Superior temporal gyrus (tissue), 1 donor: ENCODE results near the gene ISG15.

Experiments used
- DNase-seq: peaks from one replicate; pipeline ENCODE4 v3.0.0-alpha.2; 2016; ENCODE audit errors: extremely low spot score

The ISG15 gene

DNA sequence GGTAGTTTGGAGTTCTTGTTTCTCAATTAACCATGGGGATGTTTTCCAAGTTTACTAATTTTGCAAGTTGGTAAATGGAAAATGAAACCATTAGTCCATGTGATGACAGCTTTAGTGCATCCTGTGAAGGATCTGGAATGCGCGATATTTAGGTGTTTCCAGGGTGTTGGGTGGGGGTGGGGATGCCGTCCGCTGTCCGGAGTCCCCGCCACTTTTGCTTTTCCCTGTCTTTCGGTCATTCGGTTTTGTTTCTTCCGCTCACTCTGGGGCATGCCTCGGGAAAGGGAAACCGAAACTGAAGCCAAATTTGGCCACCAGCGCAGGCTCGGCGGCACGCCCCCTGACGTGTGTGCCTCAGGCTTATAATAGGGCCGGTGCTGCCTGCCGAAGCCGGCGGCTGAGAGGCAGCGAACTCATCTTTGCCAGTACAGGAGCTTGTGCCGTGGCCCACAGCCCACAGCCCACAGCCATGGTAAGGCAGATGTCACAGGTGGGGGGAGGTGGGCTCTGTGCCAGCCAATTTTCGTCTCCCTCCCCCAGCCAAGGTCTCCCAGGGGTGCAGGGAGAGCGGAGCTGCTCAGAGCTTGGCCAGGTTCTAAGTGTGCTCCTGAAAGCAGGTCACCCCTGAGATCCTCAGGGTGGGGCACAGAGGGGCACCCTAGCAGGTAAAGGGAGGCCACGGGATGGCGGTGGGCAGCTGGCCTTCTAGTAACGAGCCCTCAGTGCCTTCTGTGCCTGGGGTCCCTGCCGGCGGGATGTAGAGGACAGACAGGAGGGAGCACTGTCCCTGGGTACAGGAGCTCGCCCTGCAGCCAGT, at the start of gene ISG15:
TSS of gene ISG15 (plus strand) at position 393 of the 817 bp plus-strand sequence. CDS start at position 470, 77 bp downstream.
- DNase-seq: peak; percentile 77

DNA sequence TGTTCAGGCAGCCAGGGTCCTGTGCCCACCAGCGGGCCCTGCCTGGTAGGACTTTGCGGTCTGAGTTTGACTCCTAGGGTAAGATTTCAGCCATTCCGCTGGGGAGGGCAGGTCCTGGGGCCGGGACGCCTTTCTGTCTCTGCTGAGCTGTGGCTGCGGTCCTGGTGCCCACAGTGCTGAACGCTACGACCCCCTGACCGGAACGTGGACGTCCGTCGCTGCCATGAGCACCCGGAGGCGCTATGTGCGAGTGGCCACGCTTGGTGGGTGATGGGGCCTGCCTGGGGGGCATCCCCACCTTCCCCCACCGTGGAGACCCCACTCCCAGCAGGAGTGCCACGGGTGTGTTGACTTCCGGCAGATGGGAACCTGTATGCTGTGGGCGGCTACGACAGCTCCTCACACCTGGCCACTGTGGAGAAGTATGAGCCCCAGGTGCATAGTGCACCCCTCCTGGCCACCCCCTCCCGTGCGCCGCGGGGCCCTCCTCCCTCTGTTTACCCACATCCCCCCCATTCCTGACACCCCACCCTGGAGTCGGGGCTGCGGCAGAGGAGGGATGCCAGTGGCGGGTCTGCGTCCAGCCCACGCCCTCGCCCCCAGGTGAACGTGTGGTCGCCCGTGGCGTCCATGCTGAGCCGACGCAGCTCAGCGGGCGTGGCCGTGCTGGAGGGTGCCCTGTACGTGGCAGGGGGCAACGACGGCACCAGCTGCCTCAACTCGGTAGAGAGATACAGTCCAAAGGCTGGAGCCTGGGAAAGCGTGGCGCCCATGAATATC, 49.4 kb upstream of the ISG15 start:
- no peak for DNase-seq

DNA sequence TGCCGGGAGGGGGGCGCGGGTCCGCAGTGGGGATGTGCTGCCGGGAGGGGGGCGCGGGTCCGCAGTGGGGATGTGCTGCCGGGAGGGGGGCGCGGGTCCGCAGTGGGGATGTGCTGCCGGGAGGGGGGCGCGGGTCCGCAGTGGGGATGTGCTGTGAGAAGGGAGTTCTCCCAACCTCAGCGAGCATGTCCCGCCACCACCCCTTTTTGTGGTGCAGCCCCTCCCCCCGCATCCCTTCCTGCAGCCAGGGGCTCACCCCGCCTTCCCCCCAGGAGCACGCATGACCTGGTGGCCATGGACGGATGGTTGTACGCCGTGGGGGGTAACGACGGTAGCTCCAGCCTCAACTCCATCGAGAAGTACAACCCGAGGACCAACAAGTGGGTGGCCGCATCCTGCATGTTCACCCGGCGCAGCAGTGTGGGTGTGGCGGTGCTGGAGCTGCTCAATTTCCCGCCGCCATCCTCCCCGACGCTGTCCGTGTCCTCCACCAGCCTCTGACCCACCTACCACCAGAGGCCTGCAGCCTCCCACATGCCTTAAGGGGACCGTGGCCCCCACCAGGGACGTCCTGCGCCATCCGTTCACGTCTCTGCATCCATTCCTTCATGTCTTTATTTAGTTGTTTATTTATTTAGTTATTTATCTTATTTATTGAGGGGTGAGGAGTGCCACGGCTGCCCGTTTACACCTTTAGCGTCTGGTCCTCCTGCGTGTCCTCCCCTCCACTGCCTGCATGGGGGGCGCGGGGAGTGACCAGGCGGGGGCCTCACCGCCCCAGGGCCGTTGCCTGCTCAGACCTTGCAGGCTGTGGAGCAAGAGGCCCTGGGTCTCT, 48.4 kb upstream of the ISG15 start:
- no peak for DNase-seq

DNA sequence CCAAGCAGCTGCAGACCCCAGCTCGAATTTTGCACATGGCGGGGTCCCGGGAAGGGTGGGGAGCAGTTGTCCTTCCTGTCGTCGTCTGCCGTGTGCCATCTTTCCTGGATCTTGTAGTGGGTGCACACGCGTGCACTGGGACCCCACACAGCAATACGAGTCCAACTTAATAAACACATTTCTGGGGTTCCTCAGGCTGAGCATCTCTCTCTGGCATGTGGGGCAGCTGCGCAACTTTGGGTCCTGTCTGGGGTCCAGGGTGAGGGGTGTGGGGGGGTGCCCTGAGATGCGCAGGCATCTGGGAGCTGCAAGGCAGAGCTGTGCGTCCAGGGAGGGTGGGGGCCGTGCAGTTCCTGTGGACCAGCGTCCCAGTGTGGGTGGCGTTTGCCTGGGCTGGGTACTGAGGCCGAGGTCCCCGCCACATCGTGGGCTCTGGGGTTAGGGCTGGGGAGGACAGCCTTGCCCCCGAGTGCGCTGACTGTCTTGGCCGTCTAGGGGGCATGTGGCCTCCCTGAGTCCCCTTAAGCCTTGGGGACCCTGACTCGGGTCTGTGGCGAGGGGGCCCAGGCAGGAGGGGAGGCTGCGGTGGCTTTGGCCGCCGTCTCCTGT, 47.7 kb upstream of the ISG15 start:
- DNase-seq: no peak

DNA sequence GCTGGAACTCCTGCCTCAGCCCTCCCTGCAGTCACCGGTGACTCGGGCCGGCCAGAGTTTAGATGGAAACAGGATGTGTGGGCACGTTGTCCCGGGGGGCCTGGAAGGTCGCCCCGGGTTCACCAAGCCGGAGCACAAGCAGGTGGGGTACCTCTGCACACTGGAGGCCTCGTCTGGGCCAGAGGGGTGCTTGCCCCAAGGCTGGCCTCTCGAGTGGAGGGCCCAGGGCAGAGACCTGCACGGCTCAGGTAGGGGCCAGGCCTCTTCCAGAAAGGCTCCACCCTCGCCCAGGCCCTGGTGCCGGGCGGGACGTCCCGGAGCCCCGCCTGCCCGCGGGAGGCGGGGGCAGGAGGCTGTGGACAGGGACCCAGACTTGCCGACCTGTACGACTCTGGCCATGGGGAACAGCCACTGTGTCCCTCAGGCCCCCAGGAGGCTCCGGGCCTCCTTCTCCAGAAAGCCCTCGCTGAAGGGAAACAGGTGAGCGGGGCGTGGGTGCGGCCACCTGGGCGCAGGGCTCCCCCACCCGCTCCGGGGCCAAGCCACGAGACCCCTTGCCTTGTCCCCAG, 47.1 kb upstream of the ISG15 start, which contains the start of gene PLEKHN1:
TSS of gene PLEKHN1 (plus strand) at position 348 of the 569 bp plus-strand sequence. CDS start at position 398, 50 bp downstream.
- DNase-seq: no peak

DNA sequence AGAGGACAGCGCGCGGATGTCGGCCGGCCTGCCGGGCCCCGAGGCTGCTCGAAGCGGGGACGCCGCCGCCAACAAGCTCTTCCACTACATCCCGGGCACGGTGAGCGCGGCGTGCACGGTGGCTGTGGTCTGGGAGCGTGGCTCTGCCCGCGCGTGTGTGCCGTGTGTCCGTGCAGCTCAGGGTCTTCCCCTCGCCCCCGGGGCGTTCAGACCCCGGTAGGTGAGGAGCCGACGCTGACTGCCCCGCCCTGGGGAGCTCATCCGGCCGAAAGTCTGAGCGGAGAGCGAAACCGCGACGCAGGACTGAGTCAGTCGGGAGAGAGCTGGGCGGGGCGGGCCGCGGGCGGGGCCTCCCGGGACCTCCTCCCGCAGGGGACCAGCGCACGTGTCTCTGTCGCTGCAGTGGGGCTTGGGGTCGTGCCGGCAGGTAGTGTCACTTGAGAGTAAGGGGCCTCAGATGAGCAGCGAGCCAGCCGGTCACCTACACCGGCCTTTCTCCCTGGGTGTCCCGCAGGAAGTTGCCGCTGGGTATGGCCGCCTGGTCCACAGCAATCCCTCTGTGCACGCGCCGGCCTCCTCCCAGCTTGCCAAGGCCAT, 46.5 kb upstream of the ISG15 start:
- DNase-seq: no peak

DNA sequence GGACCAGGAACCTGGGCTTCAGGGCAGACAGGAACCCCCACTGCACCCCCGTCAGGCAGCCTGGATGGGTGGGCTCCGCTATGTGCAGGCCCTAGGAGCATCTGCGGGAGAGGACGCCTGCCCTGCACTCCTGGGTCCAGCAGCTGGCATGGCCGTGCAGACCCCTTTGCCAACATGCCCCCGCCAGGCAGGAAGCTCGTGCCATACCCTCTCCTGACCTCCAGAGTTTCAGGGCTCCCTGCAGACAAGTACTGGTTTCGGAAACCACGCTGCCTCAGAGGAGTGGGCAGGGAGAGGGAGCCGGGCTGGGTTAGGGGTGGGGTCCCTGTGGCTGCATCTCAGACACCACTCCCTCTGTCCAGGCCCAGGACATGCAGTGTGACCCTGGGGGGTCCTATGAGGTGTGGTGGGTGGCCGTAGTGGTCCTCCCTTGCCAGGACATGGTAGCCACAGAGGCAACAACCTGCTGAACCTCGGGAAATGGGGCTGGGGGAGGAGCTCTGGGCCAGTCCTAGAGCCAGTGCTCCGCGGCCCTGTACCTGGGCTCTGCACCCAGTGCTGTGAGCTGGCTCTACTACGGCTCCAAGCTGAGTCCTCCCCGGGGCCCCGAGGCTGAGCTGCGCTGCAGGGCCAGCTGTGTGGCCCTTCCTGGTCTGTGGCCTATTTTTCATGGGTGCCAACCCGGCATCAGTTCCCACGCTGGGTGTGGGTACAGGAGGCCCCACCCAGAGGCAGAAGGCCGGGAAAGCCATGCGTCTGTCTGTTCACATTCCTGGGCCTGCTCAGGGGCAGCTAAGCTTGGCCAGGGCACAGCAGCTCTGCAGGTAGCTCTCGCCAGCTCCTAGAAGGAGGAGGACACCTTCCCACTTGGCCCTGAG, 45.6 kb upstream of the ISG15 start:
- no peak for DNase-seq

DNA sequence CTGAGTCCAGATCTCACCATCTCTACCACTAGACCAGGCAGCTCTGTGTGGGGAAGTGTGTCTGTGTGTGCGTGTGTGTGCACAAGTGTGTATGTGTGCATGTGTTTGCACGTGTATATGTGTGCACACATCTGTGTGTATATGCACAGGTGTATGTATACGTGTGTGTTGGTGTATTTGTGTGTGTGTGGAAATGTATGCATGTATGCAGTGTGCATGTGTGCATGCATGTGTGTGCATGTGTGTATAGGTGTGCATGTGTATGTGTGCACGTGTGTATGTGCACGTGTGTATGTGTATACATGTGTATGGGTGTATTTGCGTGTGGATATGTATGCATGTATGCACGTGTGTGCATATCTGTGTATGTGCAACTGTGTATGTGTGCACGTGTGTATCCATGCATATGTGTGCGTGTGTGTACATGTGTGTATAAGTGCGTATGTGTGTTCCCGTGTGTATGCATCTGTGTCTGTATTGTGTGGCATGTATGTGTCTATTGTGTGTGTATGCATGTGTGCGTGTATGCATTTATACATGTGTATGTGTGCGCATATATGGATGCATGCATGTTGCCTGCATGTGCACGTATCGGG, 43.9 kb upstream of the ISG15 start:
- DNase-seq: no peak

DNA sequence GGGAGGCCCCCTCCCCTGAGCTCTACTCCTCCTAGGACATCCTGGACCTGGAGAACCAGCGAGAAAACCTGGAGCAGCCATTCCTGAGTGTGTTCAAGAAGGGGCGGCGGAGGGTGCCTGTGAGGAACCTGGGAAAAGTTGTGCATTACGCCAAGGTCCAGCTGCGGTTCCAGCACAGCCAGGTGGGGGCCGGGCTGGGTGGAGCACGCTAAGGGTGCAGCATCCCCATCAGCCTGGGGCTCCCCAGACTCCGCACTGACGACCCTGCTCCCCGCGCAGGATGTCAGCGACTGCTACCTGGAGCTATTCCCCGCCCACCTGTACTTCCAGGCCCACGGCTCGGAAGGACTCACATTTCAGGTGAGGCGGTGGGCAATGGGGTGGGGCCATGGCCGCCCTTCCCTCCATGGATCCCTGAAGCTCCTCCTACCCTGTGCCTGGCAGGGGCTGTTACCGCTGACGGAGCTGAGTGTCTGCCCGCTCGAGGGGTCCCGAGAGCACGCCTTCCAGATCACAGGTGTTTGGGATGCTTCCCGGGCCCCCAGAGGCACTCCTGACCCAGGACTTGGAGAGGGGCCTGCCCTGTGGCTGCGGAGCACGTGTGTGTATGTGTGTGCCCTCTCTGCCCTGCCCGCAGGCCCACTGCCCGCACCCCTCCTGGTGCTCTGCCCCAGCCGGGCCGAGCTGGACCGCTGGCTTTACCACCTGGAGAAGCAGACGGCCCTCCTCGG, 42.9 kb upstream of the ISG15 start:
- no peak for DNase-seq

DNA sequence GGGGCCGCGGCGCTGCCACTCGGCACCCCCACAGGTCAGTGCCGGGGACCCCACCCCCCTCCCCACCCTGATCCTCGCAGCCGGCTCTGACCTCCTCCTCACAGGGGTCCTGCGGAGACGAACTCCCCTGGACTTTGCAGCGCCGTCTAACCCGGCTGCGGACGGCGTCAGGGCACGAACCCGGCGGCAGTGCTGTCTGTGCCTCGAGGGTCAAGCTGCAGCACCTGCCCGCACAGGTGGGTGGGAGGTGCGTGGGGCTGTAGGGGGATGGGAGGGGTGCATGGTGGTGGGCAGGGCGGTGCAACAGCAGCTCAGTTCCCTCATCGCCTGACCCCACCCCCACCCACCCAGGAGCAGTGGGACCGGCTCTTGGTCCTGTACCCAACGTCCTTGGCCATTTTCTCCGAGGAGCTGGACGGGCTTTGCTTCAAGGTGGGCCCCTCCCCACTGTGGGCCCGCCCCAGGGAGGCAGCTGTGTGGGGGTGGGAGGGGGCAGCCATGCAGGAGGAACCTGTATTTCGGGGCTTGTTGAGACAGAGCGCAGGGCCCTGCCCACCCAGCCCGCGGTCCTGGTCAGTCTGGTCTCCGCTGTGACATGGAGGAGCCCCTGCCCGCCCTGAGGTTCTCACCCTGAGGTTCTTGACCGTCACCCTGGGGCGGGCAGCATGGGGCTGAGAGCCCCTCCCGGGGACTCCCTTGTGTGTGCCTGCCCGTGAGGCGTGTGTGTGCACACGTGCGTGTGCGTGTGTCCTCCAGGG, 42.1 kb upstream of the ISG15 start:
- DNase-seq: no peak

DNA sequence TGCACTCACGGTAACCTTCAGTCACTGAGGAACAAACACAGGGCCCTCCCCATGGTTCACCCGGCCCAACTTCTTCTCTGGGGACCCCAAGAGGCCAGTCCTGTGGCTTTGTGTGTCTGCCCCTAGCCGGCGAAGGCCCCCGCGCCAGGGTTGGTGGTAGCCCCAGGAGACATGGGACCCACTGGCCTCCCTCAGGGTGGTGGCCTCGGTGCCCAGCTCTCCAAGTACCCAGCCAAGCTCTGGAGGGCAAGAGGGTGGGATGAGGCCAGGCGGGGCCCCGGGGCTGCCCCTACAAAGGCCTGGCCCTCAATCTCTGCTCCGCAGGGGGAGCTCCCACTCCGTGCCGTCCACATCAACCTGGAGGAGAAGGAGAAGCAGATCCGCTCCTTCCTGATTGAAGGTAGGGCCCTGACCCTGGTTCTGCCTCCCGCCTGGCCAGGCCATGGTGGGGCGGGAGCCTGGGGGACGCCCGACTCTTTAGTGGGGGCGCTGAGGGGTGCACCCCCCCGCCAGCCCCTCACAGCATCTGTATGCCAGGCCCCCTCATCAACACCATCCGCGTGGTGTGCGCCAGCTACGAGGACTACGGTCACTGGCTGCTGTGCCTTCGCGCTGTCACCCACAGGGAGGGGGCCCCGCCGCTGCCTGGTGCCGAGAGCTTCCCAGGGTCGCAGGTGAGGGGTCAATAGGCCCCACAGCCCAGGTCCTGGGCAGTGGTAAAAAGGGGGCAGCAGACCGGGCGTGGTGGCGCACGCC, 41.4 kb upstream of the ISG15 start:
- DNase-seq: no peak

DNA sequence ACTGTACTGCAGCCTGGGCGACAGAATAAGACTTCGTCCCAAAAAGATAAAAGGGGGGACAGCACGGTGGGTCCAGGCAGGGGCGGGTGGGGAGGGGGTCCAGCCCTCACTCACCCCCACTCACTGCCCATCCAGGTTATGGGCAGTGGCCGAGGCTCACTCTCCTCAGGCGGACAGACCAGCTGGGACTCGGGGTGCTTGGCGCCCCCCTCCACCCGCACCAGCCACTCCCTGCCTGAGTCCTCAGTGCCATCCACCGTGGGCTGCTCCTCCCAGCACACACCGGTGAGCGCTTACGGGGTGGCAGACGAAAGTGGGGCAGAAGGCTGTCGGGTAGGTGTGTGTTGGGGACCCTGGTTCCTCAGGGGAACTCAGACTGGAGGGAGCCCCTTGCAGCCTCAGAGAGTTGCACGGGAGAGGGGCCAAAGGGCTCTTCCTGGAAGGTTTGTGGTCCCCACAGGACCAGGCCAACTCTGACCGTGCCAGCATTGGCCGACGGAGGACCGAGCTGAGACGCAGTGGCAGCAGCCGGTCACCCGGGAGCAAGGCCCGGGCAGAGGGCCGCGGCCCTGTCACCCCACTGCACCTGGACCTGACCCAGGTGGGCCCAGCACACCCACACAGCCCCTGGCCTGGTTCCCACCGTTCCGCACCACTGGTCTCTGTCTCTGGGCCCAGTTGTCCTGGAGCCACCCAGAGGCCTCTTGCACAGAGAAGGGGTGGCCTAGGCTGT, 40.4 kb upstream of the ISG15 start:
- DNase-seq: no peak

DNA sequence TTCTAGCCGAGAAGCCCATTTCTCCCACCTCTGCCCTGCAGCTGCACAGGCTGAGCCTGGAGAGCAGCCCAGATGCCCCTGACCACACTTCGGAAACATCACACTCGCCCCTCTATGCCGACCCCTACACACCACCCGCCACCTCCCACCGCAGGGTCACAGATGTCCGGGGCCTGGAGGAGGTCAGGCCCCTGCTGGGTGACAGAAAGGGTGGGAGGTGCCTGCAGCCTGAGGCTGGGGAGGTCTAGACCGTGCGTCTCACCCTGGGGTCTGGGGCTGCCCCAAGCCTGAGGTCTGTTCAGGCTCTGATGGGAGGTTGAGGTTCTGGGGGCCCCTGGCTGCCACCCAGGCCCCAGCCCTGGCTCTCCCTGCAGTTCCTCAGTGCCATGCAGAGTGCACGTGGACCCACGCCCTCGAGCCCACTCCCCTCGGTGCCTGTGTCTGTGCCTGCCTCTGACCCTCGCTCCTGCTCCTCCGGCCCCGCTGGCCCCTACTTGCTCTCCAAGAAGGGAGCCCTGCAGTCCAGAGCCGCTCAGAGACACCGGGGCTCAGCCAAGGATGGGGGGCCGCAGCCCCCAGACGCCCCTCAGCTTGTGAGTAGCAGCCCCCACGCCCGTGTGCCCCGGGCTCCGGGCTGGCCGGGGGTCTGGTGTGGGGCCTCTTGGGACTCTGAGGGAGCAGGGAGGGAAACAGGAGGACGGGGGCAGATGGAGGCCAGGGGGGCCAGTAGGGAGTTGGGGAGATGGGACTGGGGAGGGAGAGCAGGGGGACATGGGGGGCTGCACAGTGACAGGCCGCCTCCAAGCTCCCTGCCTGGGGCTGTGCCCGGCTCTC, 39.6 kb upstream of the ISG15 start:
- no peak for DNase-seq

DNA sequence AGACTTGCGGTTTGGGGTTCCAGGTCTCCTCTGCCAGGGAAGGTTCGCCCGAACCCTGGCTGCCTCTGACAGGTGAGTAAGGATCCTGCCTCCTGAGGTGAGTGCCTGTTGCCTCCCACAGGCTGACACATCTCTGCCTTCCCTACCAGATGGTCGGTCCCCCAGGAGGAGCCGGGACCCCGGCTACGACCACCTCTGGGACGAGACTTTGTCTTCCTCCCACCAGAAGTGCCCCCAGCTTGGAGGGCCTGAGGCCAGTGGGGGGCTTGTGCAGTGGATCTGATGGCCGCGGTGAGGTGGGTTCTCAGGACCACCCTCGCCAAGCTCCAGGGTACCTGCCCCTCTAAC, 39.0 kb upstream of the ISG15 start:
- no peak for DNase-seq

DNA sequence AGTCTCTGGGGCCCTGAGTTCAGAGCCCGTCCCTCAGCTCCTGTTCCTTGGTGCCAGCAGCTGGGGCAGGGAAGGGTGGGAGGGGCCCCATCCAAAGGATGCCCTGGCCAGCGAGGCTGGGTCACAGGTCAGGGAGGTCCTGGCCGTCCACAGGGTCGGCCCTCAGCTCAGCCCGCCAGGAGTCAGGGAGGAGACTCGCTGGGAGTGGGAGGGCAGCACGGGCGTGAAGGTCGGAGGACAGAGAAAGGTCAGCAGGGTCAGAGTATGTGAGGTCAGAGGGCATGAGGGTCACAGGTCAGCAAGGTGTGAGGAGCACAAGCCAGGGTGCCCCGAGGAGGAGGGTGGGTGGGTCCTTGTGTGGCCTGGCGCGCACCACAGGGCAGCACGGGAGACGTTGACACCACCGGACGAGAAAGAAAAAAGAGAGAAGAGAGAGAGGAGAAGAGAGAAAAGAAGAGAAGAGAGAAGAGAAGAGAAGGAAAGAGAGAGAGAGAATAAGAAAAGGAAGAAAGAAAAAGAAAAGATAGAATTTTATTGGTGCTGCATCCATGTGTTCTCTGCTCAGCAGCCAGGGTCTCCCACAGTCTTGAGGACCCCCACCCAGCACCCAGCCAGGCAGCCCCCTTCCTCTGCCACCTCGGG, 38.5 kb upstream of the ISG15 start:
- DNase-seq: no peak
